CD14-positive monocyte (primary cell): ENCODE measurements around the gene SYT13. TPM values are rescaled to one million over a fixed set of nuclear protein-coding genes. Genes with fewer than 3 reads are reported as not detected.

Experiments used
- DNase-seq, 3 donors: peaks; one replicate each; pipeline ENCODE4 v3.0.0-alpha.2; 2011 to 2022
- H2AFZ ChIP-seq: 2 replicates; pipeline ENCODE4 v1.6.0; 2012; ENCODE audit warnings: mild to moderate bottlenecking, low read depth, low read length, inconsistent platforms; ENCODE audit not compliant: insufficient read depth, poor library complexity, severe bottlenecking
- H3K27ac ChIP-seq, 2 donors: 1 replicate in 1 of 2; 2 replicates in 1 of 2; pipeline ENCODE4 v1.5.1; 2012 to 2013; ENCODE audit warnings: low read length in 2 of 2, control low read depth in 1 of 2, inconsistent platforms in 1 of 2, low read depth in 1 of 2, mild to moderate bottlenecking in 1 of 2
- H3K27me3 ChIP-seq, 2 donors: one replicate each; pipeline versions ENCODE4 v1.6.0 to v1.6.1; 2011 to 2013; ENCODE audit warnings: low read length in 2 of 2; ENCODE audit not compliant: control insufficient read depth in 2 of 2, insufficient read depth in 2 of 2
- H3K36me3 ChIP-seq, 2 donors: replicated peaks in 1 of 2; 1 replicate in 1 of 2; 2 replicates in 1 of 2; pipeline versions ENCODE4 v1.5.1 to v1.6.1; 2012 to 2013; ENCODE audit warnings: low read length in 2 of 2, control low read depth in 1 of 2, inconsistent platforms in 1 of 2, mild to moderate bottlenecking in 1 of 2; ENCODE audit not compliant: insufficient read depth in 2 of 2, control insufficient read depth in 1 of 2
- H3K4me1 ChIP-seq, 2 donors: 1 replicate in 1 of 2; 2 replicates in 1 of 2; pipeline versions ENCODE4 v1.5.1 to v1.6.1; 2012 to 2013; ENCODE audit warnings: low read length in 2 of 2, control low read depth in 1 of 2, inconsistent platforms in 1 of 2, mild to moderate bottlenecking in 1 of 2, moderate library complexity in 1 of 2; ENCODE audit not compliant: insufficient read depth in 2 of 2, control insufficient read depth in 1 of 2
- H3K4me2 ChIP-seq: replicated peaks from 2 replicates; pipeline ENCODE3; 2012; ENCODE audit warnings: low read length, moderate library complexity, mild to moderate bottlenecking; ENCODE audit not compliant: poor library complexity, severe bottlenecking; ENCODE audit errors: extremely low read depth
- H3K4me3 ChIP-seq, 3 experiments: fragments of 200-600 bp in 1 of 3; sonication (generic) in 1 of 3; replicated peaks in 1 of 3; 1 replicate in 2 of 3; 2 replicates in 1 of 3; pipeline ENCODE4 v1.5.1; 2011 to 2013; ENCODE audit warnings: low read length in 3 of 3, mild to moderate bottlenecking in 3 of 3, control low read depth in 2 of 3, low read depth in 2 of 3, inconsistent platforms in 1 of 3, moderate library complexity in 1 of 3
- H3K79me2 ChIP-seq: 2 replicates; pipeline ENCODE4 v1.6.0; 2012; ENCODE audit warnings: mild to moderate bottlenecking, control low read depth, inconsistent platforms, low read length, moderate library complexity; ENCODE audit not compliant: insufficient read depth
- H3K9ac ChIP-seq: 2 replicates; pipeline ENCODE4 v1.6.0; 2017; ENCODE audit warnings: low read length, mild to moderate bottlenecking; ENCODE audit not compliant: insufficient read depth, poor library complexity, severe bottlenecking
- H3K9me3 ChIP-seq, 2 donors: replicated peaks in 1 of 2; 1 replicate in 1 of 2; 2 replicates in 1 of 2; pipeline versions ENCODE4 v1.5.1 to v1.6.1; 2012 to 2013; ENCODE audit warnings: low read length in 2 of 2, control low read depth in 1 of 2; ENCODE audit not compliant: control insufficient read depth in 1 of 2, insufficient read depth in 1 of 2
- H4K20me1 ChIP-seq: 2 replicates; pipeline ENCODE4 v1.6.0; 2012; ENCODE audit warnings: mild to moderate bottlenecking, low read length, control low read depth, moderate library complexity; ENCODE audit not compliant: insufficient read depth
- H3K27ac Mint-ChIP-seq, 7 donors: one replicate each; pipeline ENCODE4 v1.8.0; 2020; ENCODE audit warnings: mild to moderate bottlenecking in 7 of 7, mixed read lengths in 7 of 7, moderate library complexity in 6 of 7, inconsistent platforms in 2 of 7
- H3K27me3 Mint-ChIP-seq, 3 donors: one replicate each; pipeline ENCODE4 v1.8.0; 2021 to 2022; ENCODE audit warnings: low read depth in 3 of 3, mild to moderate bottlenecking in 3 of 3, mixed read lengths in 3 of 3, moderate library complexity in 3 of 3, inconsistent platforms in 1 of 3
- H3K36me3 Mint-ChIP-seq, 2 donors: one replicate each; pipeline ENCODE4 v1.8.0; 2020; ENCODE audit warnings: mixed read lengths in 2 of 2, inconsistent platforms in 1 of 2, mild to moderate bottlenecking in 1 of 2
- H3K4me1 Mint-ChIP-seq: one replicate; pipeline ENCODE4 v1.8.0; 2020; ENCODE audit warnings: mild to moderate bottlenecking, mixed read lengths
- H3K4me3 Mint-ChIP-seq, 2 donors: one replicate each; pipeline ENCODE4 v1.8.0; 2020; ENCODE audit warnings: mild to moderate bottlenecking in 2 of 2, mixed read lengths in 2 of 2, moderate library complexity in 1 of 2
- H3K9me3 Mint-ChIP-seq, 7 donors: one replicate each; pipeline ENCODE4 v1.8.0; 2020 to 2022; ENCODE audit warnings: mixed read lengths in 7 of 7, mild to moderate bottlenecking in 6 of 7, moderate library complexity in 6 of 7, inconsistent platforms in 2 of 7
- WGBS: methylation state at CpG from one replicate; pipeline ENCODE4 v1.1.5; 2013; ENCODE audit warnings: missing lambda C conversion rate; ENCODE audit not compliant: insufficient coverage; 5-methylcytosine and 5-hydroxymethylcytosine counted together
- intact Hi-C, 2 donors: fragments of 100-400 bp; cut with micrococcal nuclease; formaldehyde crosslinking; loops; one replicate each; pipeline versions ENCODE4 v1.15.0 to v1.15.1; 2023
- polyA plus RNA-seq, 3 donors: library from polyadenylated mRNA; depleted of rRNA in 1 of 3; unstranded in 2 of 3; stranded (reverse) in 1 of 3; fragments of 300-500 nt in 2 of 3; fragments of >200 nt in 1 of 3; fragmentation: Illumina TruSeq in 2 of 3; gene quantifications; 1 replicate in 2 of 3; 2 replicates in 1 of 3; pipeline ENCODE4 v1.2.3, GENCODE V29; 2012 to 2021
- TF ChIP-seq, protein P1 (sequence below): fragments of 200-600 bp; IDR thresholded peaks from one replicate; pipeline ENCODE4 v1.8.0; 2022; ENCODE audit warnings: antibody characterized with exemption, mild to moderate bottlenecking

The SYT13 gene
- polyA plus RNA-seq, 3 donors: not detected

GRCh38 chr11:45223496-45223895 is 62.6 kb downstream of the SYT13 start:
- Mint-ChIP-seq H3K9me3 (no peaks in the 10 kb centered on the region), H3K4me1 (no peaks in the 10 kb centered on the region), H3K27ac (no peak overlapping the region), H3K27me3 (no peaks in the 10 kb centered on the region), H3K36me3 (peaks cover 12 to 15% of the 10 kb centered on the region in 2 donors), H3K4me3 (no peak overlapping the region)
- Histone ChIP-seq H3K9me3 (no peaks in the 10 kb centered on the region), H3K27me3 (no peaks in the 10 kb centered on the region), H2AFZ (no peak overlapping the region), H4K20me1 (no peaks in the 10 kb centered on the region), H3K27ac (no peak overlapping the region), H3K4me3 (no peak overlapping the region), H3K4me1 (no peaks in the 10 kb centered on the region), H3K79me2 (no peaks in the 10 kb centered on the region), H3K36me3 (no peaks in the 10 kb centered on the region), H3K4me2 (no peak overlapping the region), H3K9ac (no peak overlapping the region)
- 89% methylated on average over 4 of the region's 5 CpGs for WGBS
- TF ChIP-seq, protein P1, sequence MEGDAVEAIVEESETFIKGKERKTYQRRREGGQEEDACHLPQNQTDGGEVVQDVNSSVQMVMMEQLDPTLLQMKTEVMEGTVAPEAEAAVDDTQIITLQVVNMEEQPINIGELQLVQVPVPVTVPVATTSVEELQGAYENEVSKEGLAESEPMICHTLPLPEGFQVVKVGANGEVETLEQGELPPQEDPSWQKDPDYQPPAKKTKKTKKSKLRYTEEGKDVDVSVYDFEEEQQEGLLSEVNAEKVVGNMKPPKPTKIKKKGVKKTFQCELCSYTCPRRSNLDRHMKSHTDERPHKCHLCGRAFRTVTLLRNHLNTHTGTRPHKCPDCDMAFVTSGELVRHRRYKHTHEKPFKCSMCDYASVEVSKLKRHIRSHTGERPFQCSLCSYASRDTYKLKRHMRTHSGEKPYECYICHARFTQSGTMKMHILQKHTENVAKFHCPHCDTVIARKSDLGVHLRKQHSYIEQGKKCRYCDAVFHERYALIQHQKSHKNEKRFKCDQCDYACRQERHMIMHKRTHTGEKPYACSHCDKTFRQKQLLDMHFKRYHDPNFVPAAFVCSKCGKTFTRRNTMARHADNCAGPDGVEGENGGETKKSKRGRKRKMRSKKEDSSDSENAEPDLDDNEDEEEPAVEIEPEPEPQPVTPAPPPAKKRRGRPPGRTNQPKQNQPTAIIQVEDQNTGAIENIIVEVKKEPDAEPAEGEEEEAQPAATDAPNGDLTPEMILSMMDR: no peak
- intact Hi-C loops: no loop called here
- DNase-seq: no peak

- Histone ChIP-seq H3K79me2 (no peaks in the 10 kb centered on the region), H3K9ac (no peak overlapping the region), H2AFZ (no peak overlapping the region), H3K9me3 (no peaks in the 10 kb centered on the region), H3K27ac (no peak overlapping the region), H4K20me1 (no peaks in the 10 kb centered on the region), H3K27me3 (no peaks in the 10 kb centered on the region), H3K36me3 (no peaks in the 10 kb centered on the region), H3K4me3 (no peak overlapping the region), H3K4me2 (no peak overlapping the region), H3K4me1 (no peaks in the 10 kb centered on the region)
- TF ChIP-seq, protein P1: no peak
- peaks cover 0 to 1% of the 10 kb centered on the region in 2 donors for H3K36me3 Mint-ChIP-seq
- H3K27ac Mint-ChIP-seq: no peak overlapping the region
- H3K4me3 Mint-ChIP-seq: no peak overlapping the region
- H3K27me3 Mint-ChIP-seq: no peaks in the 10 kb centered on the region
- H3K9me3 Mint-ChIP-seq: no peaks in the 10 kb centered on the region
- DNase-seq: no peak
- WGBS: 96% methylated on average over 18 of the region's 18 CpGs
- H3K4me1 Mint-ChIP-seq: peaks cover 5% of the 10 kb centered on the region
- intact Hi-C loops: no loop called here
These were observed 66.7 kb downstream of the SYT13 start for GRCh38 chr11:45219411-45219810.
